ENCODE results near the gene STAT1. TPM values are rescaled to one million over a fixed set of nuclear protein-coding genes. Genes with fewer than 3 reads are reported as not detected.

The STAT1 gene
- total RNA-seq, 1 experiment from 2014 or later = 73.4 TPM

GRCh38 chr2:191018643-191019119 is 4.7 kb upstream of the STAT1 start:
- Histone ChIP-seq H3K27ac (ENCODE audit: low read length) (peak overlapping the region; percentile 97), H3K9me3 (ENCODE audit: control insufficient read depth, insufficient read depth, low read depth, low read length) (no peaks in the 10 kb centered on the region), H3K27me3 (ENCODE audit: control insufficient read depth, insufficient read depth, low read length) (no peaks in the 10 kb centered on the region), H3K36me3 (ENCODE audit: control insufficient read depth, insufficient read depth, low read length) (no peaks in the 10 kb centered on the region; the same call in 1 of the 2 replicates), H3K4me1 (ENCODE audit: control insufficient read depth, insufficient read depth, low read length) (peaks cover 31% of the 10 kb centered on the region), H3K4me3 (ENCODE audit: low read depth in 2 of 2, low read length in 2 of 2) (no peak overlapping the region)
- POLR2A ChIA-PET = no interaction called here
- no peak for DNase-seq (ENCODE audit: low read depth, low spot score)
- no peak for ATAC-seq
- CTCF ChIA-PET = no interaction called here
- intact Hi-C loops (cut with micrococcal nuclease; ENCODE audit: unreplicated experiment) (no loop called here), in situ Hi-C loops (cut with HindIII; ENCODE audit: low pct_unique_long_range_greater_than_20kb, low sequenced_read_pairs) (no loop called here)
- TF ChIP-seq, protein P1, sequence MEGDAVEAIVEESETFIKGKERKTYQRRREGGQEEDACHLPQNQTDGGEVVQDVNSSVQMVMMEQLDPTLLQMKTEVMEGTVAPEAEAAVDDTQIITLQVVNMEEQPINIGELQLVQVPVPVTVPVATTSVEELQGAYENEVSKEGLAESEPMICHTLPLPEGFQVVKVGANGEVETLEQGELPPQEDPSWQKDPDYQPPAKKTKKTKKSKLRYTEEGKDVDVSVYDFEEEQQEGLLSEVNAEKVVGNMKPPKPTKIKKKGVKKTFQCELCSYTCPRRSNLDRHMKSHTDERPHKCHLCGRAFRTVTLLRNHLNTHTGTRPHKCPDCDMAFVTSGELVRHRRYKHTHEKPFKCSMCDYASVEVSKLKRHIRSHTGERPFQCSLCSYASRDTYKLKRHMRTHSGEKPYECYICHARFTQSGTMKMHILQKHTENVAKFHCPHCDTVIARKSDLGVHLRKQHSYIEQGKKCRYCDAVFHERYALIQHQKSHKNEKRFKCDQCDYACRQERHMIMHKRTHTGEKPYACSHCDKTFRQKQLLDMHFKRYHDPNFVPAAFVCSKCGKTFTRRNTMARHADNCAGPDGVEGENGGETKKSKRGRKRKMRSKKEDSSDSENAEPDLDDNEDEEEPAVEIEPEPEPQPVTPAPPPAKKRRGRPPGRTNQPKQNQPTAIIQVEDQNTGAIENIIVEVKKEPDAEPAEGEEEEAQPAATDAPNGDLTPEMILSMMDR (IDR thresholded peaks at IDR 0.05) = no peak
- TF ChIP-seq REST (IDR thresholded peaks at IDR 0.05; ENCODE audit: insufficient read depth in 1 of 2, low read depth in 2 of 2, low read length in 1 of 2) (no peak), TCF7L2 (IDR thresholded peaks at IDR 0.05; ENCODE audit: low read depth, low read length) (no peak), SIN3A (IDR thresholded peaks at IDR 0.05; ENCODE audit: borderline replicate concordance, insufficient read depth, low read depth, low read length) (no peak)
- BruUV-seq (replicated peaks) = no TSS peak

DNA sequence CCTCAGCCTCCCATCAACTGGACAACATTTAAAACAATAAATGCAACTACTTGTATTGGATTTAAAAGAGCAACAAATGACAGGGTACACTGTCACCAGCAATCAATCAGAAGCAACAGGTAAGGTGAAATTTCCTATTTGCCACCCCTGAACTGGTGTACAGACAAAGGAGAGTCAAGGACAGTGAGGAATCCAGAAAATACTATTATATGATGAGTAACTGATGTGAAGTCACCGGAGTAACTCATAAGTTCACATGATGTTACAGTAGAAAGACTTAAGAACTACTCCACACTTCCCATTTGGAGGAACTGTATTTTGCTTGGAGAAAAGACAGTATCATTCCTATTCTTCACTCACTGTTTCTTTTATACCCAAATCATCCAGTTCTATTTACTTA is 4.1 kb upstream of the STAT1 start:
- Histone ChIP-seq H3K27me3 (ENCODE audit: control insufficient read depth, insufficient read depth, low read length) (no peaks in the 10 kb centered on the region), H3K27ac (ENCODE audit: low read length) (no peak overlapping the region; the same call in 1 of the 2 replicates), H3K4me1 (ENCODE audit: control insufficient read depth, insufficient read depth, low read length) (peaks cover 31% of the 10 kb centered on the region), H3K9me3 (ENCODE audit: control insufficient read depth, insufficient read depth, low read depth, low read length) (no peaks in the 10 kb centered on the region), H3K36me3 (ENCODE audit: control insufficient read depth, insufficient read depth, low read length) (no peaks in the 10 kb centered on the region; the same call in 1 of the 2 replicates), H3K4me3 (ENCODE audit: low read depth in 2 of 2, low read length in 2 of 2) (no peak overlapping the region)
- ATAC-seq (no peak), DNase-seq (ENCODE audit: low read depth, low spot score) (no peak)
- in situ Hi-C loops (cut with HindIII; ENCODE audit: low pct_unique_long_range_greater_than_20kb, low sequenced_read_pairs) (no loop called here), intact Hi-C loops (cut with micrococcal nuclease; ENCODE audit: unreplicated experiment) (no loop called here)
- TF ChIP-seq POLR2AphosphoS5 (IDR thresholded peaks at IDR 0.05; ENCODE audit: low read depth, low read length) = no peak
- no peak for TF ChIP-seq REST (IDR thresholded peaks at IDR 0.05; ENCODE audit: insufficient read depth in 1 of 2, low read depth in 2 of 2, low read length in 1 of 2)
- no peak for TF ChIP-seq TCF7L2 (IDR thresholded peaks at IDR 0.05; ENCODE audit: low read depth, low read length)
- TF ChIP-seq SIN3A (IDR thresholded peaks at IDR 0.05; ENCODE audit: borderline replicate concordance, insufficient read depth, low read depth, low read length) = no peak
- TF ChIP-seq, protein P1 (IDR thresholded peaks at IDR 0.05) = no peak
- CTCF ChIA-PET = no interaction called here
- BruUV-seq (replicated peaks) = no TSS peak
- POLR2A ChIA-PET = no interaction called here
